Suprapubic skin (tissue), 4 donors: ENCODE results near the gene PCSK9.

ENCODE experiments used
- POLR2A ChIP-seq, 2 donors: fragments of 450-650 bp; IDR thresholded peaks; one replicate each; pipeline ENCODE4 v1.6.1; 2017; ENCODE audit warnings: antibody characterized with exemption in 2 of 2, mild to moderate bottlenecking in 2 of 2, moderate library complexity in 2 of 2
- POLR2AphosphoS5 ChIP-seq, 3 donors: sonication (generic); formaldehyde crosslinking; IDR thresholded peaks; one replicate each; pipeline ENCODE4 v1.6.1; 2017; ENCODE audit warnings: antibody characterized with exemption in 3 of 3
- TF ChIP-seq, protein P1 (sequence below), 2 donors: fragments of 200-600 bp in 1 of 2; fragments of 450-650 bp in 1 of 2; sonication (generic) in 1 of 2; IDR thresholded peaks; one replicate each; pipeline ENCODE4 v1.5.1; 2016 to 2019; ENCODE audit warnings: antibody characterized with exemption in 2 of 2, mild to moderate bottlenecking in 1 of 2, moderate library complexity in 1 of 2

DNA sequence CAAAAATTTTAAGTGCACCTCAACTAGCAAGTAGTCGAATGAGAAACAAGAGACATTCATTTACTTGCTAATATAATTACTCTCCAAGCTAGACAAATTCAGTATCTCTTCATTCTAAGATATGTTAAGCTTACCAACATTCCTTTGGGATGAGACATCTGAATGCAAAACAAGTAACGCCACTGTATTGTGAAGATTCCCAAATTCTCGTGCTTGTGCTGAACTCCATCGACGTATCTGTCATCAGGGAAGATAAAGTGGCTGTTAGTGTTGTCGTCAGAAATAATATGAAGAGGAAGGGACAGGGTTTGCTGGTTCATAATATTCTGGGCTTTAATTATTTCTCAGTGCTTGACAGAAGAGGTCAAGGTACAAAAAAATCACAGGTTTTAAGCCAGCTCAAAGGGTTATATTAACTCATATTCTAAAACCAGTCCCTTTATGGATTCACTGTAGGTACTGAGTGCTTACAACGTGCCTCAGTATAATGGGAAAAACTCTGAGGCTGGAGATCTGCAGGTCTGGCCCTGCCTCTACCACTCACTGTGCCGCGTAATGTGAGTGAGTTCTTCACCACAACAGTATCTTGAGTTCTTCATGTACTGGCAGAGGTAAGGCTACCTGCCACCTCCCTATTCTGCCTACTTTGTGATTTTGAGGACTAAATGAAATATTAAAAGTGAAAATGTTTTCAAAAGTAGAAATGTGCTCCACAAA, 42.0 kb downstream of the PCSK9 start:
- TF ChIP-seq, protein P1, sequence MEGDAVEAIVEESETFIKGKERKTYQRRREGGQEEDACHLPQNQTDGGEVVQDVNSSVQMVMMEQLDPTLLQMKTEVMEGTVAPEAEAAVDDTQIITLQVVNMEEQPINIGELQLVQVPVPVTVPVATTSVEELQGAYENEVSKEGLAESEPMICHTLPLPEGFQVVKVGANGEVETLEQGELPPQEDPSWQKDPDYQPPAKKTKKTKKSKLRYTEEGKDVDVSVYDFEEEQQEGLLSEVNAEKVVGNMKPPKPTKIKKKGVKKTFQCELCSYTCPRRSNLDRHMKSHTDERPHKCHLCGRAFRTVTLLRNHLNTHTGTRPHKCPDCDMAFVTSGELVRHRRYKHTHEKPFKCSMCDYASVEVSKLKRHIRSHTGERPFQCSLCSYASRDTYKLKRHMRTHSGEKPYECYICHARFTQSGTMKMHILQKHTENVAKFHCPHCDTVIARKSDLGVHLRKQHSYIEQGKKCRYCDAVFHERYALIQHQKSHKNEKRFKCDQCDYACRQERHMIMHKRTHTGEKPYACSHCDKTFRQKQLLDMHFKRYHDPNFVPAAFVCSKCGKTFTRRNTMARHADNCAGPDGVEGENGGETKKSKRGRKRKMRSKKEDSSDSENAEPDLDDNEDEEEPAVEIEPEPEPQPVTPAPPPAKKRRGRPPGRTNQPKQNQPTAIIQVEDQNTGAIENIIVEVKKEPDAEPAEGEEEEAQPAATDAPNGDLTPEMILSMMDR (IDR thresholded peaks at IDR 0.05) = no peak
- TF ChIP-seq POLR2A (IDR thresholded peaks at IDR 0.05) = no peak
- TF ChIP-seq POLR2AphosphoS5 (IDR thresholded peaks at IDR 0.05) = no peak
